Endothelial cell of umbilical vein (primary cell): Measurements from ENCODE around the gene CCAR1. TPM values are rescaled to one million over a fixed set of nuclear protein-coding genes. Genes with fewer than 3 reads are reported as not detected.

ENCODE experiments used
- BruUV-seq: library from RNA; stranded (reverse); fragments of 400-500 nt; replicated peaks from 2 replicates; lab custom pipeline; 2021; lab: Mats Ljungman, UMichigan
- CTCF ChIA-PET: fragments of 300-600, 350-600 bp; sonication (Branson Sonifier 250); formaldehyde crosslinking; loops from one replicate; lab custom pipeline; 2021; ENCODE audit warnings: antibody characterized with exemption, inconsistent platforms; lab: Charles Lee
- POLR2A ChIA-PET: fragments of 300-600, 350-600 bp; sonication (Branson Sonifier 250); formaldehyde crosslinking; loops from one replicate; lab custom pipeline; 2021; ENCODE audit warnings: antibody characterized with exemption, inconsistent platforms; lab: Charles Lee
- DNase-seq: peaks from one replicate; pipeline ENCODE4 v3.0.0-alpha.2; 2011; ENCODE audit warnings: low read depth, low spot score
- FAIRE-seq: peaks from 2 replicates; lab custom pipeline; 2011; peaks lifted over from hg19 to GRCh38; lab: Jason Lieb, UNC
- H2AFZ ChIP-seq: 2 replicates; pipeline ENCODE4 v1.6.0; 2012; ENCODE audit warnings: low read depth, low read length, control low read depth, inconsistent platforms
- H3K27ac ChIP-seq: 2 replicates; pipeline ENCODE4 v1.5.1; 2011; ENCODE audit warnings: low read depth, mild to moderate bottlenecking, control low read depth, low read length, moderate library complexity; ENCODE audit not compliant: insufficient read depth
- H3K27me3 ChIP-seq, 2 experiments: 2 replicates each; pipeline versions ENCODE4 v1.6.0 to v1.6.1; 2011; ENCODE audit warnings: low read length in 2 of 2, mixed read lengths in 1 of 2; ENCODE audit not compliant: control insufficient read depth in 2 of 2, insufficient read depth in 2 of 2
- H3K36me3 ChIP-seq, 2 experiments: 2 replicates in 1 of 2; 3 replicates in 1 of 2; pipeline ENCODE4 v1.5.1; 2011; ENCODE audit warnings: low read length in 2 of 2, mild to moderate bottlenecking in 1 of 2, moderate library complexity in 1 of 2; ENCODE audit not compliant: control insufficient read depth in 2 of 2, insufficient read depth in 2 of 2; ENCODE audit errors: extremely low read depth in 1 of 2
- H3K4me1 ChIP-seq: 3 replicates; pipeline ENCODE4 v1.5.1; 2011; ENCODE audit warnings: mild to moderate bottlenecking, low read length; ENCODE audit not compliant: control insufficient read depth, insufficient read depth; ENCODE audit errors: extremely low read depth
- H3K4me2 ChIP-seq: 2 replicates; pipeline ENCODE4 v1.6.1; 2011; ENCODE audit warnings: low read length, control low read depth, mixed read lengths; ENCODE audit not compliant: insufficient read depth
- H3K4me3 ChIP-seq, 3 experiments: fragments of 200-600 bp in 1 of 3; sonication (generic), shearing (Covaris generic) in 1 of 3; replicated peaks in 1 of 3; 2 replicates each; pipeline ENCODE4 v1.5.1; 2011 to 2016; ENCODE audit warnings: control low read depth in 3 of 3, low read length in 3 of 3, mild to moderate bottlenecking in 2 of 3, inconsistent platforms in 1 of 3, low read depth in 1 of 3, moderate library complexity in 1 of 3; ENCODE audit not compliant: insufficient read depth in 1 of 3
- H3K79me2 ChIP-seq: 2 replicates; pipeline ENCODE4 v1.6.0; 2012; ENCODE audit warnings: low read length, inconsistent platforms; ENCODE audit not compliant: control insufficient read depth, insufficient read depth
- H3K9ac ChIP-seq: replicated peaks from 2 replicates; pipeline ENCODE3; 2011; ENCODE audit warnings: low read length, control low read depth; ENCODE audit not compliant: insufficient read depth; ENCODE audit errors: extremely low read depth
- H3K9me1 ChIP-seq: replicated peaks from 3 replicates; pipeline ENCODE4 v1.6.0; 2011; ENCODE audit warnings: mild to moderate bottlenecking, low read length; ENCODE audit not compliant: control insufficient read depth, insufficient read depth; ENCODE audit errors: extremely low read depth
- H3K9me3 ChIP-seq: replicated peaks from 2 replicates; pipeline ENCODE4 v1.5.1; 2012; ENCODE audit warnings: low read length, inconsistent platforms; ENCODE audit not compliant: control insufficient read depth, insufficient read depth
- H4K20me1 ChIP-seq: replicated peaks from 2 replicates; pipeline ENCODE3; 2011; ENCODE audit warnings: mild to moderate bottlenecking, low read length; ENCODE audit not compliant: control insufficient read depth, insufficient read depth; ENCODE audit errors: extremely low read depth
- CTCF ChIP-seq, 2 donors: IDR thresholded peaks; 1 replicate in 1 of 2; 2 replicates in 1 of 2; pipeline ENCODE4 v1.5.1; 2011; ENCODE audit warnings: low read length in 2 of 2, mild to moderate bottlenecking in 2 of 2, moderate library complexity in 2 of 2, control low read depth in 1 of 2, inconsistent platforms in 1 of 2, low read depth in 1 of 2; ENCODE audit not compliant: insufficient read depth in 1 of 2; ENCODE audit errors: extremely low read depth in 1 of 2
- EZH2 ChIP-seq: IDR thresholded peaks from 2 replicates; pipeline ENCODE4 v1.6.1; 2012; ENCODE audit warnings: borderline replicate concordance, low read depth, mild to moderate bottlenecking, moderate library complexity, low read length, inconsistent platforms; ENCODE audit not compliant: severe bottlenecking
- FOS ChIP-seq: IDR thresholded peaks from 2 replicates; pipeline ENCODE4 v1.6.1; 2011; ENCODE audit warnings: mild to moderate bottlenecking, low read length, moderate library complexity, borderline replicate concordance; ENCODE audit not compliant: insufficient read depth
- GATA2 ChIP-seq: IDR thresholded peaks from 2 replicates; pipeline ENCODE4 v1.7.0; 2011; ENCODE audit warnings: low read depth, mild to moderate bottlenecking, moderate library complexity, mixed read lengths, low read length; ENCODE audit not compliant: insufficient read length, insufficient read depth
- JUN ChIP-seq: IDR thresholded peaks from 2 replicates; pipeline ENCODE4 v1.6.1; 2011; ENCODE audit warnings: borderline replicate concordance, low read depth; ENCODE audit not compliant: insufficient read length, insufficient read depth
- MAX ChIP-seq: IDR thresholded peaks from 2 replicates; pipeline ENCODE4 v1.6.1; 2011; ENCODE audit not compliant: insufficient read depth, insufficient read length
- MYC ChIP-seq: IDR thresholded peaks from one replicate; pipeline ENCODE4 v1.6.1; 2011; ENCODE audit warnings: mild to moderate bottlenecking, low read depth, low read length
- POLR2A ChIP-seq: IDR thresholded peaks from 2 replicates; pipeline ENCODE4 v1.6.1; 2012; ENCODE audit warnings: low read depth, mild to moderate bottlenecking, control low read depth, low read length
- dilution Hi-C: fragments of 300-500 bp; cut with MboI; formaldehyde crosslinking; loops from one replicate; pipeline ENCODE4 v1.15.0; 2019; ENCODE audit warnings: low sequenced_read_pairs; ENCODE audit not compliant: extremely low pct_ligation_motif_present
- intact Hi-C: fragments of 100-400 bp; cut with micrococcal nuclease; formaldehyde crosslinking; loops from one replicate; pipeline ENCODE4 v1.10.0; 2022
- polyA plus RNA-seq, 4 experiments: library from polyadenylated mRNA; depleted of rRNA in 3 of 4; stranded (reverse) in 3 of 4; unstranded in 1 of 4; fragments of >200 nt; gene quantifications; 2 replicates each; pipeline versions ENCODE4 v1.2.1 to v1.2.3, GENCODE V29; 2011 to 2012; ENCODE audit warnings: missing spikeins in 1 of 4
- total RNA-seq: library from RNA; stranded (reverse); gene quantifications from 2 replicates; pipeline ENCODE4 v1.2.3, GENCODE V29; 2021

Gene CCAR1
- total and polyA plus RNA-seq, 2 donors (not counting 3 experiments of a cell fraction or from before 2014, with no cell fraction given): 59.8 to 92.9 TPM

- Histone ChIP-seq H3K9me3 (no peaks in the 10 kb centered on the region), H3K27me3 (no peaks in the 10 kb centered on the region), H3K79me2 (no peaks in the 10 kb centered on the region), H3K9ac (no peak overlapping the region), H2AFZ (no peak overlapping the region), H3K4me3 (no peak overlapping the region), H3K4me1 (no peaks in the 10 kb centered on the region), H3K27ac (no peak overlapping the region), H4K20me1 (no peaks in the 10 kb centered on the region), H3K4me2 (no peak overlapping the region), H3K9me1 (no peaks in the 10 kb centered on the region), H3K36me3 (peaks cover 10 to 27% of the 10 kb centered on the region in 2 experiments)
- TF ChIP-seq POLR2A: no peak
- no peak for FAIRE-seq
- POLR2A ChIA-PET: no interaction called here
- DNase-seq: no peak
- intact Hi-C loops (no loop called here), dilution Hi-C loops (no loop called here)
- CTCF ChIA-PET: interaction anchor here (0.9 kb wide), 1 partner anchor 11 kb away, joined by 3 read pairs; no protein-coding TSS in a partner anchor
- no TSS peak for BruUV-seq
Measured at GRCh38 chr10:68790476-68790875, 69.4 kb downstream of the CCAR1 start.

GRCh38 chr10:68792115-68792514 is 71.1 kb downstream of the CCAR1 start:
- Histone ChIP-seq H2AFZ (no peak overlapping the region), H3K27ac (no peak overlapping the region), H3K4me3 (no peak overlapping the region), H4K20me1 (no peaks in the 10 kb centered on the region), H3K4me1 (no peaks in the 10 kb centered on the region), H3K79me2 (no peaks in the 10 kb centered on the region), H3K9ac (no peak overlapping the region), H3K27me3 (no peaks in the 10 kb centered on the region), H3K9me3 (no peaks in the 10 kb centered on the region), H3K36me3 (peaks cover 8 to 13% of the 10 kb centered on the region in 2 experiments), H3K9me1 (no peaks in the 10 kb centered on the region), H3K4me2 (no peak overlapping the region)
- peak; percentile 8 for DNase-seq
- no peak for TF ChIP-seq FOS
- TF ChIP-seq MAX: no peak
- TF ChIP-seq JUN: no peak
- TF ChIP-seq EZH2: no peak
- TF ChIP-seq POLR2A: no peak
- TF ChIP-seq MYC: no peak
- TF ChIP-seq CTCF (IDR thresholded peaks at IDR 0.05; ENCODE audit: extremely low read depth in 1 of 2, insufficient read depth in 1 of 2, low read depth in 1 of 2, low read length in 2 of 2): no peak
- TF ChIP-seq GATA2: no peak
- BruUV-seq: no TSS peak
- ChIA-PET POLR2A (no interaction called here), CTCF (no interaction called here)
- intact Hi-C loops (loop anchor here (1.0 kb wide), 1 partner anchor 105 kb away; no protein-coding TSS in a partner anchor), dilution Hi-C loops (no loop called here)
- no peak for FAIRE-seq
